GM23338 (cell line): ENCODE data around the gene RBPJL. TPM values are rescaled to one million over a fixed set of nuclear protein-coding genes. Genes with fewer than 3 reads are reported as not detected.
A peak's percentile ranks its signal among the peaks of the same experiment; 100 is the strongest.

Experiments used
- ATAC-seq: fragments of 200-7000 bp; cut with Tn5 transposase; 3 replicates; pipeline ENCODE4 v1.9.1; 2020
- DNase-seq: peaks from one replicate; pipeline ENCODE4 v3.0.0-alpha.2; 2015; ENCODE audit warnings: low spot score
- H2AFZ ChIP-seq: fragments of 200-600 bp; sonication (generic); 2 replicates; pipeline ENCODE4 v1.8.0; 2016; ENCODE audit warnings: antibody characterized with exemption, mild to moderate bottlenecking, moderate library complexity
- H3F3A ChIP-seq: fragments of 200-600 bp; sonication (generic); replicated peaks from 2 replicates; pipeline ENCODE4 v1.8.0; 2017; ENCODE audit warnings: antibody characterized with exemption, mixed run types, low read depth
- H3K27ac ChIP-seq: fragments of 200-600 bp; sonication (generic); 2 replicates; pipeline ENCODE4 v1.6.1; 2016; ENCODE audit warnings: low read depth
- H3K27me3 ChIP-seq: fragments of 200-600 bp; sonication (generic); 2 replicates; pipeline ENCODE4 v1.8.0; 2016; ENCODE audit warnings: mild to moderate bottlenecking, mixed run types, moderate library complexity; ENCODE audit not compliant: insufficient read depth
- H3K36me3 ChIP-seq: fragments of 200-600 bp; sonication (generic); 2 replicates; pipeline ENCODE4 v1.8.0; 2016; ENCODE audit warnings: mild to moderate bottlenecking; ENCODE audit not compliant: insufficient read depth
- H3K4me1 ChIP-seq: fragments of 200-600 bp; sonication (generic); 2 replicates; pipeline ENCODE4 v1.8.0; 2016; ENCODE audit warnings: mild to moderate bottlenecking, moderate library complexity; ENCODE audit not compliant: insufficient read depth
- H3K4me2 ChIP-seq: fragments of 200-600 bp; sonication (generic); 2 replicates; pipeline ENCODE4 v1.7.1; 2017; ENCODE audit warnings: mixed run types
- H3K4me3 ChIP-seq: fragments of 200-600 bp; sonication (generic); 2 replicates; pipeline ENCODE4 v1.6.1; 2016; ENCODE audit warnings: mixed run types
- H3K79me2 ChIP-seq: fragments of 200-600 bp; sonication (generic); replicated peaks from 2 replicates; pipeline ENCODE4 v1.8.0; 2017; ENCODE audit warnings: mild to moderate bottlenecking; ENCODE audit not compliant: insufficient read depth
- H3K9me2 ChIP-seq: fragments of 200-600 bp; sonication (generic); 2 replicates; pipeline ENCODE4 v1.8.0; 2017; ENCODE audit not compliant: insufficient read depth
- H4K20me1 ChIP-seq: fragments of 200-600 bp; sonication (generic); replicated peaks from 2 replicates; pipeline ENCODE4 v1.8.0; 2017; ENCODE audit warnings: mild to moderate bottlenecking; ENCODE audit not compliant: insufficient read depth
- H3K27ac Mint-ChIP-seq: 2 replicates; pipeline ENCODE4 v1.8.0; 2020; ENCODE audit warnings: inconsistent platforms, mild to moderate bottlenecking, moderate library complexity, mixed read lengths
- H3K27me3 Mint-ChIP-seq: 3 replicates; pipeline ENCODE4 v1.8.0; 2022; ENCODE audit warnings: low read depth, mild to moderate bottlenecking, moderate library complexity, mixed read lengths, inconsistent platforms; ENCODE audit not compliant: insufficient read depth, poor library complexity
- H3K36me3 Mint-ChIP-seq: 3 replicates; pipeline ENCODE4 v1.8.0; 2021; ENCODE audit warnings: low read depth, mild to moderate bottlenecking, inconsistent platforms, moderate library complexity, mixed read lengths
- H3K4me1 Mint-ChIP-seq: 3 replicates; pipeline ENCODE4 v1.8.0; 2020; ENCODE audit warnings: mild to moderate bottlenecking, inconsistent platforms, mixed read lengths
- H3K4me3 Mint-ChIP-seq: 3 replicates; pipeline ENCODE4 v1.8.0; 2021; ENCODE audit warnings: moderate library complexity, mild to moderate bottlenecking, inconsistent platforms, mixed read lengths
- H3K9me3 Mint-ChIP-seq: 3 replicates; pipeline ENCODE4 v1.8.0; 2020; ENCODE audit warnings: moderate library complexity, mild to moderate bottlenecking, inconsistent platforms, mixed read lengths
- CREB1 ChIP-seq: fragments of 250-450 bp; sonication (Bioruptor Pico); IDR thresholded peaks from 2 replicates; pipeline ENCODE4 v1.5.0; 2020; ENCODE audit warnings: low read depth, mild to moderate bottlenecking, moderate library complexity
- CTCF ChIP-seq, 2 experiments: fragments of 200-600 bp in 1 of 2; sonication (generic) in 1 of 2; conservative IDR thresholded peaks; 2 replicates each; pipeline versions ENCODE4 v1.5.1 to v1.6.1; 2016 to 2017; ENCODE audit warnings: antibody characterized with exemption in 2 of 2, low read depth in 2 of 2, mild to moderate bottlenecking in 2 of 2, moderate library complexity in 1 of 2
- ETS1 ChIP-seq: IDR thresholded peaks from 2 replicates; pipeline ENCODE4 v1.6.1; 2016; ENCODE audit warnings: antibody characterized with exemption
- EZH2 ChIP-seq: fragments of 200-600 bp; sonication (generic); IDR thresholded peaks from one replicate; pipeline ENCODE4 v1.8.0; 2017; ENCODE audit warnings: antibody characterized with exemption, mild to moderate bottlenecking, low read depth; ENCODE audit not compliant: unreplicated experiment
- JUNB ChIP-seq: IDR thresholded peaks from one replicate; pipeline ENCODE4 v1.6.1; 2016; ENCODE audit warnings: antibody characterized with exemption; ENCODE audit not compliant: unreplicated experiment
- NANOG ChIP-seq: IDR thresholded peaks from 2 replicates; pipeline ENCODE4 v1.6.1; 2016; ENCODE audit warnings: antibody characterized with exemption, borderline replicate concordance
- POLR2AphosphoS5 ChIP-seq: IDR thresholded peaks from 2 replicates; pipeline ENCODE4 v1.6.1; 2016; ENCODE audit warnings: antibody characterized with exemption, low read depth
- STAT1 ChIP-seq: IDR thresholded peaks from one replicate; pipeline ENCODE4 v1.6.1; 2016; ENCODE audit warnings: antibody characterized with exemption; ENCODE audit not compliant: unreplicated experiment
- ZNF462 ChIP-seq: fragments of 250-450 bp; sonication (Bioruptor Pico); IDR thresholded peaks from 2 replicates; pipeline ENCODE4 v1.5.0; 2020; ENCODE audit warnings: mild to moderate bottlenecking, moderate library complexity
- polyA plus RNA-seq: library from polyadenylated mRNA; unstranded; fragments of >200 nt; fragmentation: Nextera tagmentation; extraction: Ambion mirVana; gene quantifications from 2 replicates; pipeline ENCODE4 v1.2.1, GENCODE V29; 2016
- total RNA-seq: library from RNA; depleted of rRNA; stranded (reverse); fragments of >200 nt; shearing (Covaris generic); gene quantifications from 2 replicates; pipeline ENCODE4 v1.2.3, GENCODE V29; 2014

The RBPJL gene
- total and polyA plus RNA-seq, 2 experiments from 2014 or later: 0.44 to 0.66 TPM

GRCh38 chr20:45359069-45359405 lies 52.4 kb downstream of the RBPJL start (continued):
- TF ChIP-seq POLR2AphosphoS5 (no peak), STAT1 (no peak), ETS1 (no peak), CREB1 (CRISPR knock-in tag) (no peak)

GRCh38 chr20:45359406-45360148 lies 52.9 kb downstream of the RBPJL start:
- Mint-ChIP-seq H3K36me3 (no peaks in the 10 kb centered on the region), H3K4me3 (no peak overlapping the region), H3K27me3 (peaks cover 7% of the 10 kb centered on the region), H3K4me1 (peaks cover 30% of the 10 kb centered on the region), H3K9me3 (no peaks in the 10 kb centered on the region), H3K27ac (no peak overlapping the region)
- H3K79me2 ChIP-seq: peaks cover 10% of the 10 kb centered on the region
- H2AFZ ChIP-seq: 0 out of 2 replicates have a peak overlapping the region, but pooled peaks have one; percentile 38
- no peaks in the 10 kb centered on the region for H3K9me2 ChIP-seq
- H3K27me3 ChIP-seq: no peaks in the 10 kb centered on the region
- TF ChIP-seq EZH2: no peak
- no peak for TF ChIP-seq JUNB
- no peak overlapping the region for H3K4me2 ChIP-seq
- no peaks in the 10 kb centered on the region for H3F3A ChIP-seq
- ATAC-seq (no peak), DNase-seq (no peak)
- H3K36me3 ChIP-seq: no peaks in the 10 kb centered on the region
- H4K20me1 ChIP-seq: 0 out of 2 replicates have a peak, but pooled peaks cover 5% of the 10 kb centered on the region
- H3K27ac ChIP-seq: no peak overlapping the region
- H3K4me1 ChIP-seq: peaks cover 17% of the 10 kb centered on the region
- no peak overlapping the region for H3K4me3 ChIP-seq

- H3F3A ChIP-seq: no peaks in the 10 kb centered on the region
- no peaks in the 10 kb centered on the region for H3K36me3 ChIP-seq
- H3K27me3 ChIP-seq: no peaks in the 10 kb centered on the region
- H2AFZ ChIP-seq: no peak overlapping the region
- ATAC-seq: no peak
- no peak overlapping the region for H3K27ac ChIP-seq
- H3K27me3 Mint-ChIP-seq: peaks cover 7% of the 10 kb centered on the region
- peaks cover 4% of the 10 kb centered on the region; the same call in 2 of the 3 replicates for H3K36me3 Mint-ChIP-seq
- no peak overlapping the region for H3K27ac Mint-ChIP-seq
- no peak overlapping the region for H3K4me3 ChIP-seq
- no peaks in the 10 kb centered on the region for H3K9me3 Mint-ChIP-seq
- no peak for DNase-seq
- peaks cover 14% of the 10 kb centered on the region for H3K79me2 ChIP-seq
- H3K9me2 ChIP-seq: no peaks in the 10 kb centered on the region
- H3K4me3 Mint-ChIP-seq: no peak overlapping the region
- H3K4me1 Mint-ChIP-seq: peaks cover 28% of the 10 kb centered on the region
- no peak overlapping the region for H3K4me2 ChIP-seq
- H4K20me1 ChIP-seq: 0 out of 2 replicates have a peak, but pooled peaks cover 9% of the 10 kb centered on the region
- peaks cover 17% of the 10 kb centered on the region for H3K4me1 ChIP-seq
- no peak for TF ChIP-seq ETS1
- TF ChIP-seq CTCF (conservative IDR thresholded peaks at IDR 0.05; ENCODE audit: low read depth in 2 of 2): no peak
- no peak for TF ChIP-seq ZNF462 (CRISPR knock-in tag)
- TF ChIP-seq EZH2: no peak
- TF ChIP-seq POLR2AphosphoS5: no peak
- TF ChIP-seq NANOG: no peak
These were observed 55.2 kb downstream of the RBPJL start for GRCh38 chr20:45361793-45362192.
